ENCODE data around the gene CCDC170.

GRCh38 chr6:151488226-151488625 is 5.6 kb upstream of the CCDC170 start:
- TF ChIP-seq POLR2A (IDR thresholded peaks at IDR 0.05; ENCODE audit: low read depth, low read length) (no peak), POLR2AphosphoS5 (IDR thresholded peaks at IDR 0.05; ENCODE audit: low read depth, low read length) (no peak)
